K562 (cell line): ENCODE data around the gene MELK. TPM values are rescaled to one million over a fixed set of nuclear protein-coding genes. Genes with fewer than 3 reads are reported as not detected.

Source experiments
- ATAC-seq: fragments of 200-7000 bp; cut with Tn5 transposase; 3 replicates; pipeline ENCODE4 v1.9.1; 2020; ENCODE audit warnings: moderate library complexity
- BruUV-seq: library from RNA; stranded (reverse); fragments of 400-500 nt; replicated peaks from 2 replicates; lab custom pipeline; 2021; lab: Mats Ljungman, UMichigan
- CTCF ChIA-PET: fragments of 300-600 bp; formaldehyde crosslinking; extraction: SDS; loops from one replicate; lab custom pipeline; 2021; ENCODE audit warnings: low intra/inter-chr PET ratio; lab: Yijun Ruan, JAX
- POLR2A ChIA-PET: fragments of 300-600, 350-650 bp; sonication (Branson Sonifier 250); formaldehyde crosslinking; extraction: SDS; loops from one replicate; lab custom pipeline; 2021; ENCODE audit warnings: antibody characterized with exemption, inconsistent platforms; lab: Yijun Ruan, JAX
- DNase-seq, 4 experiments: peaks; one replicate each; pipeline versions ENCODE4 v3.0.0 to v3.0.0-alpha.2; 2011 to 2018; ENCODE audit warnings: low spot score in 3 of 4, mixed read lengths in 3 of 4; ENCODE audit errors: extremely low read depth in 1 of 4
- FAIRE-seq: peaks from 2 replicates; lab custom pipeline; 2011; peaks lifted over from hg19 to GRCh38; lab: Jason Lieb, UNC
- H2AFZ ChIP-seq: 2 replicates; pipeline ENCODE4 v1.6.0; 2011; ENCODE audit warnings: low read depth, low read length, control low read depth, inconsistent platforms
- H3K27ac ChIP-seq: fragments of 200-600 bp; 3 replicates; pipeline ENCODE4 v1.8.0; 2011; ENCODE audit warnings: low read depth, mild to moderate bottlenecking, control low read depth, inconsistent platforms, low read length, moderate library complexity, mixed read lengths; ENCODE audit errors: extremely low read depth
- H3K27me3 ChIP-seq, 2 experiments: fragments of 300-600 bp in 1 of 2; 2 replicates in 1 of 2; 3 replicates in 1 of 2; pipeline versions ENCODE4 v1.6.0 to v1.8.0; 2011; ENCODE audit warnings: inconsistent platforms in 2 of 2, low read length in 2 of 2, mild to moderate bottlenecking in 1 of 2, mixed read lengths in 1 of 2, moderate library complexity in 1 of 2; ENCODE audit not compliant: control insufficient read depth in 2 of 2, insufficient read depth in 2 of 2
- H3K36me3 ChIP-seq: fragments of 300-600 bp; 3 replicates; pipeline ENCODE4 v1.8.0; 2011; ENCODE audit warnings: mild to moderate bottlenecking, low read length, inconsistent platforms; ENCODE audit not compliant: control insufficient read depth, insufficient read depth
- H3K4me1 ChIP-seq, 2 experiments: fragments of 200-600 bp in 1 of 2; replicated peaks in 1 of 2; 2 replicates in 1 of 2; 3 replicates in 1 of 2; pipeline versions ENCODE4 v1.5.1 to v1.8.0; 2011; ENCODE audit warnings: inconsistent platforms in 2 of 2, low read length in 2 of 2, mild to moderate bottlenecking in 1 of 2, mixed read lengths in 1 of 2, moderate library complexity in 1 of 2; ENCODE audit not compliant: control insufficient read depth in 2 of 2, insufficient read depth in 2 of 2
- H3K4me2 ChIP-seq: 2 replicates; pipeline ENCODE4 v1.6.1; 2011; ENCODE audit warnings: low read length, control low read depth, inconsistent platforms, mixed read lengths; ENCODE audit not compliant: insufficient read depth
- H3K4me3 ChIP-seq: fragments of 200-600 bp; sonication (generic), shearing (Covaris generic); 2 replicates; pipeline ENCODE4 v1.5.1; 2016; ENCODE audit warnings: control low read depth, inconsistent platforms
- H3K79me2 ChIP-seq: fragments of 200-600 bp; 3 replicates; pipeline ENCODE4 v1.8.0; 2011; ENCODE audit warnings: low read length, inconsistent platforms; ENCODE audit not compliant: control insufficient read depth, insufficient read depth
- H3K9ac ChIP-seq, 2 experiments: 2 replicates each; pipeline versions ENCODE4 v1.6.0 to v1.6.1; 2011; ENCODE audit warnings: low read depth in 2 of 2, low read length in 2 of 2, control low read depth in 1 of 2, inconsistent platforms in 1 of 2, mild to moderate bottlenecking in 1 of 2, mixed read lengths in 1 of 2; ENCODE audit not compliant: insufficient read depth in 1 of 2
- H3K9me1 ChIP-seq: one replicate; pipeline ENCODE4 v1.6.0; 2011; ENCODE audit warnings: inconsistent platforms, mild to moderate bottlenecking, low read length, moderate library complexity; ENCODE audit not compliant: control insufficient read depth, insufficient read depth
- H3K9me3 ChIP-seq: replicated peaks from 2 replicates; pipeline ENCODE4 v1.5.1; 2011; ENCODE audit warnings: low read depth, low read length, inconsistent platforms; ENCODE audit not compliant: control insufficient read depth, insufficient read depth
- H4K20me1 ChIP-seq: replicated peaks from 2 replicates; pipeline ENCODE4 v1.6.1; 2011; ENCODE audit warnings: low read length, inconsistent platforms, mixed read lengths; ENCODE audit not compliant: control insufficient read depth, insufficient read depth
- ARHGAP35 ChIP-seq: fragments of 450-650 bp; IDR thresholded peaks from 2 replicates; pipeline ENCODE4 v1.6.1; 2018; ENCODE audit not compliant: partially characterized antibody
- HNRNPL ChIP-seq: fragments of 200-400 bp; formaldehyde crosslinking; IDR thresholded peaks from 2 replicates; pipeline ENCODE4 v1.6.1; 2017; ENCODE audit warnings: low read depth, mild to moderate bottlenecking, low read length
- KDM5B ChIP-seq: fragments of 200-600 bp; sonication (generic); IDR thresholded peaks from 2 replicates; pipeline ENCODE4 v1.6.1; 2012; ENCODE audit warnings: low read depth, mild to moderate bottlenecking, moderate library complexity, low read length, control low read depth, inconsistent platforms; ENCODE audit not compliant: insufficient replicate concordance
- MITF ChIP-seq: IDR thresholded peaks from 2 replicates; pipeline ENCODE4 v1.6.1; 2014; ENCODE audit warnings: antibody characterized with exemption
- WGBS: fragments of 100-300 bp; shearing (Covaris generic); methylation state at CpG from one replicate; pipeline ENCODE4 v1.1.6; 2016; ENCODE audit warnings: low coverage, mixed read lengths; ENCODE audit not compliant: insufficient coverage; ENCODE audit errors: missing lambda C conversion rate; 5-methylcytosine and 5-hydroxymethylcytosine counted together
- in situ Hi-C: fragments of 300-500 bp; cut with MboI; formaldehyde crosslinking; loops from 4 replicates; pipeline ENCODE4 v1.15.0; 2018; ENCODE audit warnings: inconsistent platforms, mixed read lengths
- intact Hi-C: fragments of 100-400 bp; cut with micrococcal nuclease; formaldehyde crosslinking; loops from 2 replicates; pipeline ENCODE4 v1.14.2; 2022
- polyA plus RNA-seq, 8 experiments: library from polyadenylated mRNA; depleted of rRNA in 4 of 8; stranded (reverse) in 5 of 8; unstranded in 3 of 8; fragments of >200 nt; fragmentation: Nextera tagmentation in 2 of 8; fragmentation: Illumina TruSeq in 1 of 8; extraction: Ambion mirVana in 2 of 8; extraction: Trizol in 1 of 8; gene quantifications; 2 replicates each; pipeline versions ENCODE4 v1.2.1 to v1.2.3, GENCODE V29; 2011 to 2014; ENCODE audit warnings: inconsistent platforms in 1 of 8, missing spikeins in 1 of 8
- total RNA-seq, 7 experiments: library from RNA; depleted of rRNA in 6 of 7; stranded (reverse); fragments of >200 nt in 6 of 7; fragmentation: Illumina TruSeq in 2 of 7; extraction: Trizol in 2 of 7; gene quantifications; 2 replicates each; pipeline versions ENCODE4 v1.2.1 to v1.2.3, GENCODE V29; 2011 to 2021; ENCODE audit warnings: low replicate concordance in 1 of 7
- TF ChIP-seq, protein P1 (sequence below): fragments of 450-650 bp; IDR thresholded peaks from 2 replicates; pipeline ENCODE4 v1.6.1; 2016; ENCODE audit warnings: low read depth

Gene MELK
- total and polyA plus RNA-seq, 9 of the 15 experiments (the other 6 are each of a cell fraction or from before 2014, with no cell fraction given) = 33.3 to 57.3 (median 43.8) TPM

GRCh38 chr9:36551910-36552309, 20.8 kb upstream of the MELK start:
- H3K27ac ChIP-seq = no peak overlapping the region
- no peak overlapping the region for H3K4me3 ChIP-seq
- FAIRE-seq = no peak
- no peak for ATAC-seq
- no peaks in the 10 kb centered on the region for H4K20me1 ChIP-seq
- ChIA-PET POLR2A (no interaction called here), CTCF (no interaction called here)
- DNase-seq = no peak
- intact Hi-C loops (no loop called here), in situ Hi-C loops (loop anchor here (5.0 kb wide), 1 partner anchor 145 kb away; no protein-coding TSS in a partner anchor)
- no peaks in the 10 kb centered on the region; a peak in 2 of 5 replicates for H3K4me1 ChIP-seq
- BruUV-seq = no TSS peak
- no peak overlapping the region for H2AFZ ChIP-seq
- no peaks in the 10 kb centered on the region for H3K36me3 ChIP-seq
- no peak overlapping the region for H3K9ac ChIP-seq
- no peaks in the 10 kb centered on the region for H3K79me2 ChIP-seq
- H3K9me1 ChIP-seq = no peaks in the 10 kb centered on the region
- 61% methylated on average over 6 of the region's 6 CpGs for WGBS
- H3K9me3 ChIP-seq = no peaks in the 10 kb centered on the region
- no peak overlapping the region for H3K4me2 ChIP-seq
- no peaks in the 10 kb centered on the region for H3K27me3 ChIP-seq
- no peak for TF ChIP-seq ARHGAP35
- TF ChIP-seq HNRNPL = no peak
- TF ChIP-seq, protein P1, sequence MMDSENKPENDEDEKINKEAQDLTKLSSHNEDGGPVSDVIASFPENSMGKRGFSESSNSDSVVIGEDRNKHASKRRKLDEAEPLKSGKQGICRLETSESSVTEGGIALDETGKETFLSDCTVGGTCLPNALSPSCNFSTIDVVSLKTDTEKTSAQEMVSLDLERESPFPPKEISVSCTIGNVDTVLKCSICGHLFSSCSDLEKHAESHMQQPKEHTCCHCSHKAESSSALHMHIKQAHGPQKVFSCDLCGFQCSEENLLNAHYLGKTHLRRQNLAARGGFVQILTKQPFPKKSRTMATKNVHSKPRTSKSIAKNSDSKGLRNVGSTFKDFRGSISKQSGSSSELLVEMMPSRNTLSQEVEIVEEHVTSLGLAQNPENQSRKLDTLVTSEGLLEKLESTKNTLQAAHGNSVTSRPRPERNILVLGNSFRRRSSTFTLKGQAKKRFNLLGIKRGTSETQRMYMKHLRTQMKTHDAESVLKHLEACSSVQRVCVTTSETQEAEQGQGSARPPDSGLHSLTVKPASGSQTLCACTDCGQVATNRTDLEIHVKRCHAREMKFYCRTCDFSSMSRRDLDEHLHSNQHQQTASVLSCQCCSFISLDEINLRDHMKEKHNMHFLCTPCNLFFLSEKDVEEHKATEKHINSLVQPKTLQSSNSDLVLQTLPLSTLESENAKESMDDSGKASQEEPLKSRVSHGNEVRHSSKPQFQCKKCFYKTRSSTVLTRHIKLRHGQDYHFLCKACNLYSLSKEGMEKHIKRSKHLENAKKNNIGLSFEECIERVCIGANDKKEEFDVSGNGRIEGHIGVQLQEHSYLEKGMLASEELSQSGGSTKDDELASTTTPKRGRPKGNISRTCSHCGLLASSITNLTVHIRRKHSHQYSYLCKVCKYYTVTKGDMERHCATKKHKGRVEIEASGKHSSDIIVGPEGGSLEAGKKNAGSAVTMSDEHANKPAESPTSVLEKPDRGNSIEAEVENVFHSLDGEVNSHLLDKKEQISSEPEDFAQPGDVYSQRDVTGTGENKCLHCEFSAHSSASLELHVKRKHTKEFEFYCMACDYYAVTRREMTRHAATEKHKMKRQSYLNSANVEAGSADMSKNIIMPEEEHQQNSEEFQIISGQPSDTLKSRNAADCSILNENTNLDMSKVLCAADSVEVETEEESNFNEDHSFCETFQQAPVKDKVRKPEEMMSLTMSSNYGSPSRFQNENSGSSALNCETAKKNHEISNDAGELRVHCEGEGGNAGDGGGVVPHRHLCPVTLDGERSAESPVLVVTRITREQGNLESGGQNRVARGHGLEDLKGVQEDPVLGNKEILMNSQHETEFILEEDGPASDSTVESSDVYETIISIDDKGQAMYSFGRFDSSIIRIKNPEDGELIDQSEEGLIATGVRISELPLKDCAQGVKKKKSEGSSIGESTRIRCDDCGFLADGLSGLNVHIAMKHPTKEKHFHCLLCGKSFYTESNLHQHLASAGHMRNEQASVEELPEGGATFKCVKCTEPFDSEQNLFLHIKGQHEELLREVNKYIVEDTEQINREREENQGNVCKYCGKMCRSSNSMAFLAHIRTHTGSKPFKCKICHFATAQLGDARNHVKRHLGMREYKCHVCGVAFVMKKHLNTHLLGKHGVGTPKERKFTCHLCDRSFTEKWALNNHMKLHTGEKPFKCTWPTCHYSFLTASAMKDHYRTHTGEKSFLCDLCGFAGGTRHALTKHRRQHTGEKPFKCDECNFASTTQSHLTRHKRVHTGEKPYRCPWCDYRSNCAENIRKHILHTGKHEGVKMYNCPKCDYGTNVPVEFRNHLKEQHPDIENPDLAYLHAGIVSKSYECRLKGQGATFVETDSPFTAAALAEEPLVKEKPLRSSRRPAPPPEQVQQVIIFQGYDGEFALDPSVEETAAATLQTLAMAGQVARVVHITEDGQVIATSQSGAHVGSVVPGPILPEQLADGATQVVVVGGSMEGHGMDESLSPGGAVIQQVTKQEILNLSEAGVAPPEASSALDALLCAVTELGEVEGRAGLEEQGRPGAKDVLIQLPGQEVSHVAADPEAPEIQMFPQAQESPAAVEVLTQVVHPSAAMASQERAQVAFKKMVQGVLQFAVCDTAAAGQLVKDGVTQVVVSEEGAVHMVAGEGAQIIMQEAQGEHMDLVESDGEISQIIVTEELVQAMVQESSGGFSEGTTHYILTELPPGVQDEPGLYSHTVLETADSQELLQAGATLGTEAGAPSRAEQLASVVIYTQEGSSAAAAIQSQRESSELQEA = no peak
- no peak for TF ChIP-seq MITF
- no peak for TF ChIP-seq KDM5B
- TF ChIP-seq, all 486 proteins: peak for 0
